Spleen (tissue), 11 donors: Measurements from ENCODE around the gene ZNF26. TPM values are rescaled to one million over a fixed set of nuclear protein-coding genes. Genes with fewer than 3 reads are reported as not detected.
"Not testable (repeated sequence)": the region's sequence is repeated elsewhere in the genome, so short reads cannot be mapped to it uniquely, and the experiment has no call there.

Experiments used
- DNase-seq: peaks from one replicate; pipeline ENCODE4 v3.0.0-alpha.2; 2020
- H3K27ac ChIP-seq, 8 donors: fragments of 200-600 bp; sonication (generic) in 7 of 8; 1 replicate in 4 of 8; 2 replicates in 4 of 8; pipeline versions ENCODE4 v1.5.0 to v1.8.0; 2016 to 2021; ENCODE audit warnings: inconsistent platforms in 4 of 8, mild to moderate bottlenecking in 4 of 8, moderate library complexity in 1 of 8
- H3K27me3 ChIP-seq, 7 donors: fragments of 200-600 bp; sonication (generic) in 6 of 7; replicated peaks in 1 of 7; 1 replicate in 4 of 7; 2 replicates in 3 of 7; pipeline versions ENCODE4 v1.5.0 to v1.8.0; 2016 to 2021; ENCODE audit warnings: inconsistent platforms in 3 of 7, mild to moderate bottlenecking in 1 of 7
- H3K36me3 ChIP-seq, 6 donors: fragments of 200-600 bp; sonication (generic) in 5 of 6; 1 replicate in 4 of 6; 2 replicates in 2 of 6; pipeline versions ENCODE4 v1.5.0 to v1.8.0; 2016 to 2021; ENCODE audit warnings: inconsistent platforms in 2 of 6
- H3K4me1 ChIP-seq, 6 donors: fragments of 200-600 bp; sonication (generic) in 5 of 6; 1 replicate in 3 of 6; 2 replicates in 3 of 6; pipeline versions ENCODE4 v1.5.0 to v1.8.0; 2016 to 2021; ENCODE audit warnings: inconsistent platforms in 3 of 6
- H3K4me3 ChIP-seq, 8 donors: fragments of 200-600 bp; sonication (generic) in 7 of 8; 1 replicate in 4 of 8; 2 replicates in 4 of 8; pipeline versions ENCODE4 v1.5.0 to v1.8.0; 2016 to 2021; ENCODE audit warnings: inconsistent platforms in 4 of 8, mild to moderate bottlenecking in 4 of 8, moderate library complexity in 2 of 8
- H3K9me3 ChIP-seq, 8 donors: fragments of 200-600 bp; sonication (generic) in 7 of 8; 1 replicate in 4 of 8; 2 replicates in 4 of 8; pipeline versions ENCODE4 v1.5.0 to v1.8.0; 2016 to 2021; ENCODE audit warnings: inconsistent platforms in 4 of 8
- POLR2A ChIP-seq, 3 donors: fragments of 450-650 bp; IDR thresholded peaks; one replicate each; pipeline ENCODE4 v1.5.1; 2017; ENCODE audit warnings: antibody characterized with exemption in 3 of 3, mild to moderate bottlenecking in 1 of 3
- POLR2AphosphoS5 ChIP-seq, 3 donors: sonication (generic); formaldehyde crosslinking; IDR thresholded peaks; one replicate each; pipeline ENCODE4 v1.5.1; 2017; ENCODE audit warnings: antibody characterized with exemption in 3 of 3
- WGBS, 5 donors: extraction: QIAGEN DNeasy Blood & Tissue Kit in 3 of 5; methylation state at CpG; one replicate each; pipeline versions ENCODE4 v1.1.5 to v1.1.7; 2013 to 2018; 5-methylcytosine and 5-hydroxymethylcytosine counted together
- intact Hi-C: fragments of 100-400 bp; cut with DNase I; formaldehyde crosslinking; loops from one replicate; pipeline ENCODE4 v1.15.0; 2023; ENCODE audit warnings: low total_unique reads
- polyA plus RNA-seq, 3 donors: library from polyadenylated mRNA; stranded (reverse); fragments of 200-250 nt; gene quantifications; one replicate each; pipeline ENCODE4 v1.2.1, GENCODE V29; 2013
- total RNA-seq, 7 donors: library from RNA; depleted of rRNA in 3 of 7; stranded (reverse); fragments of >200 nt in 3 of 7; fragmentation: NEBNext Ultra II Directional in 4 of 7; extraction: Animal tissue kit (Norgen Biotek cat#: 25700) in 4 of 7; gene quantifications; one replicate each; pipeline versions ENCODE4 v1.1.0 to v1.2.1, GENCODE V29; 2016 to 2021
- TF ChIP-seq, protein P1 (sequence below), 11 experiments: fragments of 200-600 bp in 7 of 11; fragments of 450-650 bp in 4 of 11; sonication (generic) in 4 of 11; IDR thresholded peaks in 8 of 11; conservative IDR thresholded peaks in 3 of 11; 1 replicate in 7 of 11; 2 replicates in 4 of 11; pipeline versions ENCODE4 v1.4.0 to v1.8.0; 2016 to 2021; ENCODE audit warnings: antibody characterized with exemption in 11 of 11, inconsistent platforms in 4 of 11, mild to moderate bottlenecking in 1 of 11
- donor health status: healthy with polysubstance abuse.
- donor health status: DM: no; HTN: no; CAD: no; lungs with moderate emphysema.
- donor health status: DM: no; HTN: no; CAD: no.
- donor health status: Bipolar disorder and iron deficiency.
- donor health status: healthy.
- donor health status: DM: no; HTN: no; CAD: no.
- donor health status: DM: yes; HTN: yes; CAD: no.

Gene ZNF26
- total and polyA plus RNA-seq, 10 donors, result 4.0 to 28.7 (median 17.9) TPM

DNA sequence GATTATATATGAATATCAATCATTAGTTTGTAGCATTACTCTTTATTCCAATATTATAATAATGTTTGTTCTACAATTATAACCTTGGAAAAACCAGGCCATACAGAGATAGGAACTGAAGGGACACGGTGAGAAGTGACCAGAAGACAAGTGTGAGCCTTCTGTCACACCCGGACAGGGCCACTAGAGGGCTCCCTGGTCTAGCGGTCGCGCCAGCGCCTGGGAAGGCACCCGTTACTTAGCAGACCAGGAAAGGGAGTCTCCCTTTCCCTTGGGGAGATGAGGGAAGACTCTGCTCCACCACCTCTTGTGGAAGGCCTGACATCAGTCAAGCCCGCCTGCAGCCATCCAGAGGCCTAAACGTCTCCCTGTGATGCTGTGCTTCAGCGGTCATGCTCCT lies 22.2 kb upstream of the ZNF26 start:
- intact Hi-C loops, H3K4me1 ChIP-seq, H3K4me3 ChIP-seq, DNase-seq, H3K27me3 ChIP-seq, H3K27ac ChIP-seq: not testable (repeated sequence)
- WGBS, 5 donors, result 72 to 89% (median 83%) methylated on average over 10 of the region's 10 CpGs
- Histone ChIP-seq H3K36me3 (peaks cover 0 to 43% (median 5%) of the 10 kb centered on the region in 6 donors), H3K9me3 (peaks cover 0 to 87% (median 54%) of the 10 kb centered on the region in 8 donors)
- TF ChIP-seq, protein P1, sequence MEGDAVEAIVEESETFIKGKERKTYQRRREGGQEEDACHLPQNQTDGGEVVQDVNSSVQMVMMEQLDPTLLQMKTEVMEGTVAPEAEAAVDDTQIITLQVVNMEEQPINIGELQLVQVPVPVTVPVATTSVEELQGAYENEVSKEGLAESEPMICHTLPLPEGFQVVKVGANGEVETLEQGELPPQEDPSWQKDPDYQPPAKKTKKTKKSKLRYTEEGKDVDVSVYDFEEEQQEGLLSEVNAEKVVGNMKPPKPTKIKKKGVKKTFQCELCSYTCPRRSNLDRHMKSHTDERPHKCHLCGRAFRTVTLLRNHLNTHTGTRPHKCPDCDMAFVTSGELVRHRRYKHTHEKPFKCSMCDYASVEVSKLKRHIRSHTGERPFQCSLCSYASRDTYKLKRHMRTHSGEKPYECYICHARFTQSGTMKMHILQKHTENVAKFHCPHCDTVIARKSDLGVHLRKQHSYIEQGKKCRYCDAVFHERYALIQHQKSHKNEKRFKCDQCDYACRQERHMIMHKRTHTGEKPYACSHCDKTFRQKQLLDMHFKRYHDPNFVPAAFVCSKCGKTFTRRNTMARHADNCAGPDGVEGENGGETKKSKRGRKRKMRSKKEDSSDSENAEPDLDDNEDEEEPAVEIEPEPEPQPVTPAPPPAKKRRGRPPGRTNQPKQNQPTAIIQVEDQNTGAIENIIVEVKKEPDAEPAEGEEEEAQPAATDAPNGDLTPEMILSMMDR (IDR thresholded peaks at IDR 0.05 in 8 of 11, conservative IDR thresholded peaks at IDR 0.05 in 3 of 11), result peak in 7 of 11 experiments; percentile 8 to 49 (median 38)

DNA sequence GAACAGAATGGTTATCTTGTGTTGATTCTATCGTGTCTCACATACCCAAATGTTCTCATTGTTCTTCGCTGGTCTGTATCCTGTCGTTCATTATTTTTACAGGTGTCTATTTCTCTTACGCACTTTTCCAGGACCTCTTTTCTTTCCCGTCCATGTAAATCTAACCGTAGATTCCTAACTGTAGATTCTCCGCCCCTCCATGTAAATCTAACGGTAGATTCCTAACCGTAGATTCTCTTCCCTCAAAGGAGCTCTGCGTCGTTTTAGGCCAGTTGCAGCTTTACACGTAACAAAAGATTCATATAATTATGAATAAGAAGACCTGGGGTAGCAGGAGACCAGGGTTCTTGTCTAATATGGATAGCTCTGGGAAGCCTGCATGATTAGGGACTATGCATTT lies 20.4 kb upstream of the ZNF26 start:
- no peak for DNase-seq
- H3K9me3 ChIP-seq, result peaks cover 0 to 97% (median 64%) of the 10 kb centered on the region in 8 donors
- H3K36me3 ChIP-seq, result peaks cover 0 to 43% (median 5%) of the 10 kb centered on the region in 6 donors
- 93 to 95% (median 94%) methylated on average over 12 of the region's 12 CpGs for WGBS, 5 donors
- no peak overlapping the region for H3K4me3 ChIP-seq
- intact Hi-C loops, result no loop called here
- peaks cover 0 to 3% (median 0%) of the 10 kb centered on the region in 6 donors for H3K4me1 ChIP-seq
- H3K27me3 ChIP-seq, result no peaks in the 10 kb centered on the region
- H3K27ac ChIP-seq, result no peak overlapping the region
- TF ChIP-seq, protein P1 (IDR thresholded peaks at IDR 0.05 in 8 of 11, conservative IDR thresholded peaks at IDR 0.05 in 3 of 11), result no peak
- TF ChIP-seq POLR2AphosphoS5 (IDR thresholded peaks at IDR 0.05) (no peak), POLR2A (IDR thresholded peaks at IDR 0.05) (no peak)

DNA sequence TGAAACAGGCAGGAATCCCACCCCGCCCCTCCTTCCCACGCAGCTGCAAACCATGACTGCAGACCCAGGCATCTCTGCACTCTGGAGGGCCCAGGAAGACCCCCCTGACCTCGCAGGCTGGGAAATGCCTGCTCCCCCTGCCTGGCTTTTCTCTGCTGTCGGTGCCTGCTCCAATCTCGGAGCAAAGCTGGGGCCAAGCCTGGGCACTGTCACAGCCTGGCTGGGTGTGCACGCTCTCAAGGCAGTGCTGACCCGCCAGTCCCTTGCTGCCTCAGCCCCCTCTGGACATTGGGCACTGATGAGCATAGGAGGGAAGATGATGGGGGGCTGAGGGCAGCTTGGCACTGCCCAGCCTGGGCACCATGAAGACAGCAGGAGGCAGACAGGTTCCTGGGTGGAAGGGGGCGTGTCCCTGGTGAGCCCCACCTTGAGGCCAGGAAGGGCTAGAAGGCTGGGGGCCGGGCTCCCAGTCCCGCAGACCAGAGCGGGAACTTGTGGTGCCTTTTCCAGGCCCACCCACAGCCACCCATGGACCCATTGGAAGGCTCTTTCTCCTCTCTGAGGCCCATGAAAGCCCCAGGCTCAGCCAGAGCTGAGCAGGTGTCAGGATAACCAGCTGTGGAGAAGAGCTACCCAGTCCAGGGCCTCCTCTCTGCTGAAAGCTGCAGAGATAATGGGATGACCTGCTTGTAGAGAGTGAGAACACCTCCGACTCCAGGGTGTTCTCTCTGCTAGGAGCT lies 19.3 kb upstream of the ZNF26 start:
- DNase-seq, result no peak
- no peak for TF ChIP-seq POLR2AphosphoS5 (IDR thresholded peaks at IDR 0.05)
- no peak for TF ChIP-seq POLR2A (IDR thresholded peaks at IDR 0.05)
- TF ChIP-seq, protein P1 (IDR thresholded peaks at IDR 0.05 in 8 of 11, conservative IDR thresholded peaks at IDR 0.05 in 3 of 11), result no peak
- no peak overlapping the region for H3K4me3 ChIP-seq
- intact Hi-C loops, result no loop called here
- H3K36me3 ChIP-seq, result peaks cover 0 to 43% (median 5%) of the 10 kb centered on the region in 6 donors
- peaks cover 0 to 3% (median 0%) of the 10 kb centered on the region in 6 donors for H3K4me1 ChIP-seq
- peaks cover 0 to 98% (median 72%) of the 10 kb centered on the region in 8 donors for H3K9me3 ChIP-seq
- 89 to 96% (median 90%) methylated on average over 8 to 12 of the region's 12 CpGs for WGBS, 5 donors
- H3K27ac ChIP-seq, result no peak overlapping the region
- no peaks in the 10 kb centered on the region for H3K27me3 ChIP-seq

DNA sequence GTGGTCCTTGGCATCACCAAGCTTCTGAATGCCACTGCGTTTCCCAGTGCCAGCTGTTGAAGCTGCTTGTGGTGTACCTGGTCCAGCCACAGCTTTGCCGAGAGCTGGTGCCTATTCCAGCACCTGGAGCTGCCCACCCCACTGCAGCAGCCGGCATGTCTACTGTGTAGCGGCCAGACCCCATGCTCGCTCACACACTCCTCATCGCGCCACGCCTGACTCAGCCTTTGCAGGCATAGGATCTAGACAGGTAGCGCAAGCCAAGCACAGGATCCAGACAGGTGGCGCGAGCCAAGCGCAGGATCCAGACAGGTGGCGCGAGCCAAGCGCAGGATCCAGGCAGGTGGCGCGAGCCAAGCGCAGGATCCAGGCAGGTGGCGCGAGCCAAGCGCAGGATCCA lies 18.4 kb upstream of the ZNF26 start:
- H3K9me3 ChIP-seq, result peaks cover 0 to 98% (median 76%) of the 10 kb centered on the region in 8 donors
- intact Hi-C loops, result no loop called here
- H3K27ac ChIP-seq, result no peak overlapping the region
- DNase-seq, result no peak
- H3K4me1 ChIP-seq, result peaks cover 0 to 3% (median 0%) of the 10 kb centered on the region in 6 donors
- TF ChIP-seq POLR2AphosphoS5 (IDR thresholded peaks at IDR 0.05) (peak in 2 of 3 donors; percentile 12 to 18), POLR2A (IDR thresholded peaks at IDR 0.05) (no peak)
- H3K36me3 ChIP-seq, result peaks cover 0 to 37% (median 2%) of the 10 kb centered on the region in 6 donors
- no peaks in the 10 kb centered on the region for H3K27me3 ChIP-seq
- H3K4me3 ChIP-seq, result no peak overlapping the region
- 92 to 97% (median 93%) methylated on average over 21 of the region's 21 CpGs for WGBS, 5 donors
